A549 (cell line): Measurements from ENCODE around the gene CAV2. TPM values are rescaled to one million over a fixed set of nuclear protein-coding genes. Genes with fewer than 3 reads are reported as not detected.

Source experiments
- ATAC-seq, 2 experiments: fragments of 200-7000 bp in 1 of 2; fragments of >200 bp in 1 of 2; cut with Nextera tagmentation in 1 of 2; cut with Tn5 transposase in 1 of 2; 3 replicates each; pipeline versions ENCODE4 v1.8.0 to v1.9.1; 2018 to 2020; ENCODE audit warnings: mild to moderate bottlenecking in 1 of 2, moderate library complexity in 1 of 2
- CTCF ChIA-PET: fragments of 300-600 bp; sonication (Branson Sonifier 250); formaldehyde crosslinking; extraction: SDS; loops from one replicate; lab custom pipeline; 2021; ENCODE audit warnings: antibody characterized with exemption, inconsistent platforms; lab: Yijun Ruan, JAX
- POLR2A ChIA-PET: fragments of 350-600 bp; formaldehyde crosslinking; extraction: SDS; loops from one replicate; lab custom pipeline; 2021; ENCODE audit warnings: antibody characterized with exemption, inconsistent platforms; lab: Yijun Ruan, JAX
- DNase-seq, 2 experiments: peaks; one replicate each; pipeline versions ENCODE4 v3.0.0 to v3.0.0-alpha.2; 2011 to 2016; ENCODE audit warnings: low read depth in 1 of 2, low spot score in 1 of 2
- FAIRE-seq: peaks from 2 replicates; lab custom pipeline; 2011; peaks lifted over from hg19 to GRCh38; lab: Jason Lieb, UNC
- H3K27ac ChIP-seq, 2 experiments: fragments of >200 bp; sonication (Bioruptor Twin); formaldehyde crosslinking; 3 replicates each; pipeline ENCODE4 v1.5.1; 2016 to 2017
- H3K4me1 ChIP-seq: fragments of >200 bp; sonication (Bioruptor Twin); formaldehyde crosslinking; 3 replicates; pipeline ENCODE4 v1.6.1; 2016
- H3K4me2 ChIP-seq: fragments of >200 bp; sonication (Bioruptor Twin); formaldehyde crosslinking; 3 replicates; pipeline ENCODE4 v1.6.1; 2016
- H3K4me3 ChIP-seq: fragments of >200 bp; sonication (Bioruptor Twin); formaldehyde crosslinking; 3 replicates; pipeline ENCODE4 v1.5.1; 2016
- H3K9me3 ChIP-seq: fragments of >200 bp; sonication (Bioruptor Twin); formaldehyde crosslinking; 3 replicates; pipeline ENCODE4 v1.6.1; 2016
- ATOH8 ChIP-seq: fragments of 250-450 bp; sonication (Bioruptor Pico); IDR thresholded peaks from 2 replicates; pipeline ENCODE4 v1.5.0; 2020; ENCODE audit warnings: low read depth, mild to moderate bottlenecking, moderate library complexity
- BCL3 ChIP-seq: fragments of >200 bp; sonication (Bioruptor Twin); formaldehyde crosslinking; IDR thresholded peaks from 3 replicates; pipeline ENCODE4 v1.6.1; 2016
- BHLHE40 ChIP-seq: IDR thresholded peaks from 2 replicates; pipeline ENCODE4 v1.6.1; 2012; ENCODE audit warnings: low read depth, low read length, inconsistent platforms
- CBX2 ChIP-seq: fragments of 200-600 bp; sonication (generic); IDR thresholded peaks from 2 replicates; pipeline ENCODE4 v1.6.1; 2016; ENCODE audit warnings: low read depth, mild to moderate bottlenecking, borderline replicate concordance
- CBX8 ChIP-seq: fragments of 200-600 bp; sonication (generic); IDR thresholded peaks from 2 replicates; pipeline ENCODE4 v1.6.1; 2016
- CEBPB ChIP-seq, 2 experiments: fragments of >200 bp in 1 of 2; sonication (Bioruptor Twin) in 1 of 2; formaldehyde crosslinking in 1 of 2; IDR thresholded peaks; 2 replicates each; pipeline ENCODE4 v1.6.1; 2012 to 2016
- CHD4 ChIP-seq: fragments of 200-600 bp; sonication (generic); IDR thresholded peaks from 2 replicates; pipeline ENCODE4 v1.6.1; 2016; ENCODE audit warnings: antibody characterized with exemption, mild to moderate bottlenecking, borderline replicate concordance
- CTCF ChIP-seq: fragments of >200 bp; sonication (Bioruptor Twin); formaldehyde crosslinking; IDR thresholded peaks from 3 replicates; pipeline ENCODE4 v1.5.1; 2016
- HDAC2 ChIP-seq: fragments of 200-600 bp; sonication (generic); IDR thresholded peaks from 2 replicates; pipeline ENCODE4 v1.6.1; 2016
- HES2 ChIP-seq: fragments of >200 bp; sonication (Bioruptor Twin); formaldehyde crosslinking; IDR thresholded peaks from 2 replicates; pipeline ENCODE4 v1.6.1; 2016
- HMGXB4 ChIP-seq: fragments of 250-450 bp; sonication (Bioruptor Pico); IDR thresholded peaks from 2 replicates; pipeline ENCODE4 v1.5.0; 2021; ENCODE audit warnings: mild to moderate bottlenecking, moderate library complexity, borderline replicate concordance
- HOXB5 ChIP-seq: fragments of 250-450 bp; sonication (Bioruptor Pico); IDR thresholded peaks from 2 replicates; pipeline ENCODE4 v1.5.0; 2020; ENCODE audit warnings: mild to moderate bottlenecking, moderate library complexity
- JUN ChIP-seq, 2 experiments: fragments of >200 bp; sonication (Bioruptor Twin); formaldehyde crosslinking; IDR thresholded peaks; 2 replicates in 1 of 2; 3 replicates in 1 of 2; pipeline ENCODE4 v1.6.1; 2016 to 2017
- KDM1A ChIP-seq: fragments of 200-600 bp; sonication (generic); IDR thresholded peaks from 2 replicates; pipeline ENCODE4 v1.6.1; 2016; ENCODE audit warnings: low read depth, mild to moderate bottlenecking
- KDM5A ChIP-seq: fragments of 200-600 bp; sonication (generic); IDR thresholded peaks from 2 replicates; pipeline ENCODE4 v1.6.1; 2016; ENCODE audit warnings: antibody characterized with exemption, mild to moderate bottlenecking
- MAX ChIP-seq: IDR thresholded peaks from 2 replicates; pipeline ENCODE4 v1.6.1; 2012
- PHF8 ChIP-seq: fragments of 200-600 bp; sonication (generic); IDR thresholded peaks from 2 replicates; pipeline ENCODE4 v1.6.1; 2016; ENCODE audit warnings: low read depth, mild to moderate bottlenecking, antibody characterized with exemption, moderate library complexity, borderline replicate concordance
- POLR2A ChIP-seq: IDR thresholded peaks from 2 replicates; pipeline ENCODE4 v1.6.1; 2012; ENCODE audit warnings: mild to moderate bottlenecking, low read length
- POLR2AphosphoS2 ChIP-seq: conservative IDR thresholded peaks from 2 replicates; pipeline ENCODE4 v1.6.1; 2012; ENCODE audit warnings: low read length, improper control_type of control experiment, inconsistent platforms
- RAD21 ChIP-seq, 2 experiments: fragments of >200 bp in 1 of 2; sonication (Bioruptor Twin) in 1 of 2; formaldehyde crosslinking in 1 of 2; IDR thresholded peaks in 1 of 2; conservative IDR thresholded peaks in 1 of 2; 2 replicates in 1 of 2; 3 replicates in 1 of 2; pipeline ENCODE4 v1.6.1; 2012 to 2018; ENCODE audit warnings: inconsistent platforms in 1 of 2
- RARB ChIP-seq: fragments of 250-450 bp; sonication (Bioruptor Pico); IDR thresholded peaks from 2 replicates; pipeline ENCODE4 v1.8.0; 2021; ENCODE audit warnings: mild to moderate bottlenecking, moderate library complexity
- RFX5 ChIP-seq: fragments of 450-650 bp; IDR thresholded peaks from 2 replicates; pipeline ENCODE4 v1.7.1; 2014; ENCODE audit warnings: antibody characterized with exemption, mild to moderate bottlenecking, moderate library complexity
- SREBF2 ChIP-seq: fragments of 450-650 bp; IDR thresholded peaks from 2 replicates; pipeline ENCODE4 v1.6.1; 2014; ENCODE audit warnings: mild to moderate bottlenecking, moderate library complexity
- USF2 ChIP-seq: fragments of 450-650 bp; IDR thresholded peaks from 2 replicates; pipeline ENCODE4 v1.6.1; 2014; ENCODE audit warnings: antibody characterized with exemption
- ZFP36 ChIP-seq: fragments of 450-650 bp; IDR thresholded peaks from 2 replicates; pipeline ENCODE4 v1.6.1; 2014; ENCODE audit warnings: borderline replicate concordance; ENCODE audit not compliant: partially characterized antibody
- ZSCAN20 ChIP-seq: fragments of 250-450 bp; sonication (Bioruptor Pico); IDR thresholded peaks from 2 replicates; pipeline ENCODE4 v1.8.0; 2022; ENCODE audit warnings: mild to moderate bottlenecking, moderate library complexity
- WGBS: methylation state at CpG from one replicate; pipeline ENCODE4 v1.1.6; 2017; ENCODE audit errors: missing lambda C conversion rate; 5-methylcytosine and 5-hydroxymethylcytosine counted together
- polyA plus RNA-seq, 4 experiments: library from polyadenylated mRNA; depleted of rRNA in 3 of 4; stranded (reverse); fragments of >200 nt; fragmentation: RNase III in 1 of 4; extraction: RNeasy Plus Mini Kit Qiagen cat#74134 plus additional on column Dnase treatment in 1 of 4; gene quantifications; 2 replicates in 3 of 4; 3 replicates in 1 of 4; pipeline ENCODE4 v1.2.3, GENCODE V29; 2011 to 2017

CAV2 gene
- polyA plus RNA-seq, 2 of the 4 experiments (the other 2 are of a cell fraction): 156 to 257 TPM

- DNase-seq: no peak
- ATAC-seq: 0 out of 6 replicates have a peak, but pooled peaks of 1 of the 2 experiments have one; percentile 10
- FAIRE-seq: no peak
- no peak overlapping the region for H3K4me2 ChIP-seq
- no peak overlapping the region for H3K4me3 ChIP-seq
- H3K4me1 ChIP-seq: peaks cover 44% of the 10 kb centered on the region
- H3K27ac ChIP-seq: peak overlapping the region; percentile 9 to 39; a peak in 2 of 6 replicates
- ChIA-PET POLR2A (no interaction called here), CTCF (interaction anchor here (0.9 to 1.1 kb wide), 2 partner anchors 34 to 36 kb away, joined by 3 read pairs; no protein-coding TSS in a partner anchor)
- TF ChIP-seq KDM5A (no peak), ZSCAN20 (no peak), RARB (CRISPR knock-in tag) (no peak), CTCF (no peak), BCL3 (no peak), MAX (no peak), BHLHE40 (no peak), RAD21 (conservative IDR thresholded peaks at IDR 0.05 in 1 of 2, IDR thresholded peaks at IDR 0.05 in 1 of 2) (no peak), JUN (IDR thresholded peaks at IDR 0.05) (no peak), HOXB5 (CRISPR knock-in tag) (no peak), CBX2 (no peak)
- H3K9me3 ChIP-seq: no peaks in the 10 kb centered on the region
Measured at GRCh38 chr7:116554436-116554835, 54.9 kb downstream of the CAV2 start.

- Histone ChIP-seq H3K4me3 (no peak overlapping the region), H3K27ac (peak overlapping the region; percentile 4 to 34; a peak in 2 of 6 replicates), H3K4me2 (no peak overlapping the region), H3K9me3 (no peaks in the 10 kb centered on the region), H3K4me1 (peaks cover 48% of the 10 kb centered on the region)
- FAIRE-seq (no peak), ATAC-seq (no peak), DNase-seq (no peak)
- POLR2A ChIA-PET: no interaction called here
- 93% methylated on average over 4 of the region's 4 CpGs for WGBS
- TF ChIP-seq RFX5 (no peak), HDAC2 (no peak), CEBPB (IDR thresholded peaks at IDR 0.05) (no peak), KDM1A (no peak), POLR2AphosphoS2 (no peak), POLR2A (no peak), CHD4 (no peak), ZSCAN20 (no peak), USF2 (no peak), HES2 (no peak), HMGXB4 (CRISPR knock-in tag) (no peak), CBX8 (no peak), RAD21 (conservative IDR thresholded peaks at IDR 0.05 in 1 of 2, IDR thresholded peaks at IDR 0.05 in 1 of 2) (no peak), SREBF2 (no peak), PHF8 (no peak), ATOH8 (CRISPR knock-in tag) (no peak), ZFP36 (no peak)
- CTCF ChIA-PET: interaction anchor here (0.9 to 1.1 kb wide), 3 partner anchors 22 to 36 kb away, joined by 3 read pairs; no protein-coding TSS in a partner anchor
Measured at GRCh38 chr7:116554911-116555310, 55.4 kb downstream of the CAV2 start.
